K562 (cell line): ENCODE results near the gene MINPP1. TPM values are rescaled to one million over a fixed set of nuclear protein-coding genes. Genes with fewer than 3 reads are reported as not detected.
A peak's percentile ranks its signal among the peaks of the same experiment; 100 is the strongest.

Experiments used
- ATAC-seq: fragments of 200-7000 bp; cut with Tn5 transposase; 3 replicates; pipeline ENCODE4 v1.9.1; 2020; ENCODE audit warnings: moderate library complexity
- BruUV-seq: library from RNA; stranded (reverse); fragments of 400-500 nt; replicated peaks from 2 replicates; lab custom pipeline; 2021; lab: Mats Ljungman, UMichigan
- CTCF ChIA-PET: fragments of 300-600 bp; formaldehyde crosslinking; extraction: SDS; loops from one replicate; lab custom pipeline; 2021; ENCODE audit warnings: low intra/inter-chr PET ratio; lab: Yijun Ruan, JAX
- POLR2A ChIA-PET: fragments of 300-600, 350-650 bp; sonication (Branson Sonifier 250); formaldehyde crosslinking; extraction: SDS; loops from one replicate; lab custom pipeline; 2021; ENCODE audit warnings: antibody characterized with exemption, inconsistent platforms; lab: Yijun Ruan, JAX
- DNase-seq, 4 experiments: peaks; one replicate each; pipeline versions ENCODE4 v3.0.0 to v3.0.0-alpha.2; 2011 to 2018; ENCODE audit warnings: low spot score in 3 of 4, mixed read lengths in 3 of 4; ENCODE audit errors: extremely low read depth in 1 of 4
- FAIRE-seq: peaks from 2 replicates; lab custom pipeline; 2011; peaks lifted over from hg19 to GRCh38; lab: Jason Lieb, UNC
- H2AFZ ChIP-seq: 2 replicates; pipeline ENCODE4 v1.6.0; 2011; ENCODE audit warnings: low read depth, low read length, control low read depth, inconsistent platforms
- H3K27ac ChIP-seq: fragments of 200-600 bp; 3 replicates; pipeline ENCODE4 v1.8.0; 2011; ENCODE audit warnings: low read depth, mild to moderate bottlenecking, control low read depth, inconsistent platforms, low read length, moderate library complexity, mixed read lengths; ENCODE audit errors: extremely low read depth
- H3K27me3 ChIP-seq, 2 experiments: fragments of 300-600 bp in 1 of 2; 2 replicates in 1 of 2; 3 replicates in 1 of 2; pipeline versions ENCODE4 v1.6.0 to v1.8.0; 2011; ENCODE audit warnings: inconsistent platforms in 2 of 2, low read length in 2 of 2, mild to moderate bottlenecking in 1 of 2, mixed read lengths in 1 of 2, moderate library complexity in 1 of 2; ENCODE audit not compliant: control insufficient read depth in 2 of 2, insufficient read depth in 2 of 2
- H3K36me3 ChIP-seq: fragments of 300-600 bp; 3 replicates; pipeline ENCODE4 v1.8.0; 2011; ENCODE audit warnings: mild to moderate bottlenecking, low read length, inconsistent platforms; ENCODE audit not compliant: control insufficient read depth, insufficient read depth
- H3K4me1 ChIP-seq, 2 experiments: fragments of 200-600 bp in 1 of 2; replicated peaks in 1 of 2; 2 replicates in 1 of 2; 3 replicates in 1 of 2; pipeline versions ENCODE4 v1.5.1 to v1.8.0; 2011; ENCODE audit warnings: inconsistent platforms in 2 of 2, low read length in 2 of 2, mild to moderate bottlenecking in 1 of 2, mixed read lengths in 1 of 2, moderate library complexity in 1 of 2; ENCODE audit not compliant: control insufficient read depth in 2 of 2, insufficient read depth in 2 of 2
- H3K4me2 ChIP-seq: 2 replicates; pipeline ENCODE4 v1.6.1; 2011; ENCODE audit warnings: low read length, control low read depth, inconsistent platforms, mixed read lengths; ENCODE audit not compliant: insufficient read depth
- H3K4me3 ChIP-seq: fragments of 200-600 bp; sonication (generic), shearing (Covaris generic); 2 replicates; pipeline ENCODE4 v1.5.1; 2016; ENCODE audit warnings: control low read depth, inconsistent platforms
- H3K79me2 ChIP-seq: fragments of 200-600 bp; 3 replicates; pipeline ENCODE4 v1.8.0; 2011; ENCODE audit warnings: low read length, inconsistent platforms; ENCODE audit not compliant: control insufficient read depth, insufficient read depth
- H3K9ac ChIP-seq, 2 experiments: 2 replicates each; pipeline versions ENCODE4 v1.6.0 to v1.6.1; 2011; ENCODE audit warnings: low read depth in 2 of 2, low read length in 2 of 2, control low read depth in 1 of 2, inconsistent platforms in 1 of 2, mild to moderate bottlenecking in 1 of 2, mixed read lengths in 1 of 2; ENCODE audit not compliant: insufficient read depth in 1 of 2
- H3K9me1 ChIP-seq: one replicate; pipeline ENCODE4 v1.6.0; 2011; ENCODE audit warnings: inconsistent platforms, mild to moderate bottlenecking, low read length, moderate library complexity; ENCODE audit not compliant: control insufficient read depth, insufficient read depth
- H3K9me3 ChIP-seq: replicated peaks from 2 replicates; pipeline ENCODE4 v1.5.1; 2011; ENCODE audit warnings: low read depth, low read length, inconsistent platforms; ENCODE audit not compliant: control insufficient read depth, insufficient read depth
- H4K20me1 ChIP-seq: replicated peaks from 2 replicates; pipeline ENCODE4 v1.6.1; 2011; ENCODE audit warnings: low read length, inconsistent platforms, mixed read lengths; ENCODE audit not compliant: control insufficient read depth, insufficient read depth
- CSDE1 ChIP-seq, 2 experiments: fragments of 450-650 bp; IDR thresholded peaks; 2 replicates each; pipeline ENCODE4 v1.6.1; 2016; ENCODE audit warnings: mild to moderate bottlenecking in 1 of 2
- EZH2 ChIP-seq: IDR thresholded peaks from 2 replicates; pipeline ENCODE4 v1.6.1; 2012; ENCODE audit warnings: low read depth, mild to moderate bottlenecking, inconsistent platforms, low read length, borderline replicate concordance
- FOXJ2 ChIP-seq: fragments of 200-800 bp; sonication (Bioruptor generic); IDR thresholded peaks from 2 replicates; pipeline ENCODE4 v1.6.1; 2016; ENCODE audit warnings: missing genetic modification characterization, missing compliant biosample characterization
- GABPA ChIP-seq: fragments of 200-800 bp; sonication (Bioruptor generic); conservative IDR thresholded peaks from 2 replicates; pipeline ENCODE4 v1.6.1; 2016; ENCODE audit warnings: low read depth, missing genetic modification characterization, missing compliant biosample characterization
- GABPB1 ChIP-seq: sonication (generic); formaldehyde crosslinking; IDR thresholded peaks from 2 replicates; pipeline ENCODE4 v1.8.0; 2022; ENCODE audit warnings: mild to moderate bottlenecking, missing genetic modification reagents
- IRF2 ChIP-seq: sonication (generic); formaldehyde crosslinking; IDR thresholded peaks from 2 replicates; pipeline ENCODE4 v1.8.1; 2022; ENCODE audit warnings: mild to moderate bottlenecking, missing genetic modification reagents
- KLF10 ChIP-seq: fragments of 250-450 bp; sonication (Bioruptor Pico); IDR thresholded peaks from 2 replicates; pipeline ENCODE4 v1.6.1; 2021; ENCODE audit warnings: matching md5 sums
- KLF13 ChIP-seq: fragments of 450-650 bp; IDR thresholded peaks from 2 replicates; pipeline ENCODE4 v1.6.1; 2016; ENCODE audit warnings: missing genetic modification characterization, low read depth, mild to moderate bottlenecking, missing compliant biosample characterization, moderate library complexity, borderline replicate concordance
- NFRKB ChIP-seq: fragments of 450-650 bp; IDR thresholded peaks from 2 replicates; pipeline ENCODE4 v1.6.1; 2016; ENCODE audit warnings: low read depth
- SP1 ChIP-seq: sonication (generic); formaldehyde crosslinking; IDR thresholded peaks from 2 replicates; pipeline ENCODE4 v1.8.1; 2022; ENCODE audit warnings: mild to moderate bottlenecking, missing genetic modification reagents
- SP2 ChIP-seq: IDR thresholded peaks from 2 replicates; pipeline ENCODE4 v1.6.1; 2011; ENCODE audit warnings: mild to moderate bottlenecking, low read depth, low read length, moderate library complexity; ENCODE audit not compliant: poor library complexity, severe bottlenecking; ENCODE audit errors: extremely low read depth
- TEAD2 ChIP-seq: fragments of 450-650 bp; IDR thresholded peaks from 2 replicates; pipeline ENCODE4 v1.6.1; 2016; ENCODE audit warnings: missing genetic modification characterization, control low read depth, missing compliant biosample characterization
- TFAM ChIP-seq: fragments of 250-450 bp; sonication (Bioruptor Pico); conservative IDR thresholded peaks from 2 replicates; pipeline ENCODE4 v1.5.0; 2021; ENCODE audit warnings: mild to moderate bottlenecking, moderate library complexity
- ZNF197 ChIP-seq: fragments of 200-800 bp; sonication (Bioruptor generic); IDR thresholded peaks from 2 replicates; pipeline ENCODE4 v1.6.1; 2016; ENCODE audit warnings: low read depth, missing genetic modification characterization, missing compliant biosample characterization
- WGBS: fragments of 100-300 bp; shearing (Covaris generic); methylation state at CpG from one replicate; pipeline ENCODE4 v1.1.6; 2016; ENCODE audit warnings: low coverage, mixed read lengths; ENCODE audit not compliant: insufficient coverage; ENCODE audit errors: missing lambda C conversion rate; 5-methylcytosine and 5-hydroxymethylcytosine counted together
- in situ Hi-C: fragments of 300-500 bp; cut with MboI; formaldehyde crosslinking; loops from 4 replicates; pipeline ENCODE4 v1.15.0; 2018; ENCODE audit warnings: inconsistent platforms, mixed read lengths
- intact Hi-C: fragments of 100-400 bp; cut with micrococcal nuclease; formaldehyde crosslinking; loops from 2 replicates; pipeline ENCODE4 v1.14.2; 2022
- polyA plus RNA-seq, 8 experiments: library from polyadenylated mRNA; depleted of rRNA in 4 of 8; stranded (reverse) in 5 of 8; unstranded in 3 of 8; fragments of >200 nt; fragmentation: Nextera tagmentation in 2 of 8; fragmentation: Illumina TruSeq in 1 of 8; extraction: Ambion mirVana in 2 of 8; extraction: Trizol in 1 of 8; gene quantifications; 2 replicates each; pipeline versions ENCODE4 v1.2.1 to v1.2.3, GENCODE V29; 2011 to 2014; ENCODE audit warnings: inconsistent platforms in 1 of 8, missing spikeins in 1 of 8
- total RNA-seq, 7 experiments: library from RNA; depleted of rRNA in 6 of 7; stranded (reverse); fragments of >200 nt in 6 of 7; fragmentation: Illumina TruSeq in 2 of 7; extraction: Trizol in 2 of 7; gene quantifications; 2 replicates each; pipeline versions ENCODE4 v1.2.1 to v1.2.3, GENCODE V29; 2011 to 2021; ENCODE audit warnings: low replicate concordance in 1 of 7
- TF ChIP-seq, protein P1 (sequence below): fragments of 150-350 bp; IDR thresholded peaks from 2 replicates; pipeline ENCODE4 v1.6.1; 2014; ENCODE audit warnings: low read depth, mild to moderate bottlenecking, low read length, borderline replicate concordance
- TF ChIP-seq, protein P2 (sequence below), 2 experiments: fragments of 450-650 bp; IDR thresholded peaks; 2 replicates each; pipeline ENCODE4 v1.6.1; 2018; ENCODE audit warnings: mild to moderate bottlenecking in 2 of 2, low read depth in 1 of 2; ENCODE audit not compliant: partially characterized antibody in 2 of 2

The MINPP1 gene
- total and polyA plus RNA-seq, 9 of the 15 experiments (the other 6 are each of a cell fraction or from before 2014, with no cell fraction given) = 11.5 to 44.5 (median 27.1) TPM

DNA sequence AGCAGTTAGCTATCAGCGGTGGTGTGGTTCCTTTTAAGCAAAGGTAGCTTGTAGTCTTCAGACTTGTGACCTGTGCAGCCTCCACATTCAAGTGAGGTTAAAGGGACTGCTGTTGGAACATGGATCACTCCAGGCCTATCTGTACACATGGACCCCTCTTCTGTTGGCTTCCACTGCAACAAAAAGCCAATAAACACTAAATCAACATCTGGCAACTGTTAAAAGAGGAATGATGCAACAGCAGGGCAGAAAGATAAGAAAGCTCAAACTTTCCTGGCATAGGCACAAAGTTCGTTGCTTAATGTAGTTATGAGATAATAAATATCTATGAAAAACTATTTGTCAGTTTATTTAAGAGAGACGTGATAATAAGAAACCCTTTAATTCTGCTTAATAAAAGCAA is 4.0 kb upstream of the MINPP1 start:
- H4K20me1 ChIP-seq = no peaks in the 10 kb centered on the region
- H2AFZ ChIP-seq = peak overlapping the region; percentile 73
- H3K36me3 ChIP-seq = no peaks in the 10 kb centered on the region
- CTCF ChIA-PET = no interaction called here
- peak overlapping the region; percentile 81 for H3K27ac ChIP-seq
- H3K79me2 ChIP-seq = peaks cover 41% of the 10 kb centered on the region
- intact Hi-C loops = loop anchor here (10.0 kb wide), 1 partner anchor 156 kb away; no protein-coding TSS in a partner anchor
- in situ Hi-C loops = loop anchor here (25.0 kb wide), 1 partner anchor 88 kb away; no protein-coding TSS in a partner anchor
- 3% methylated on average over 3 of the region's 3 CpGs for WGBS
- POLR2A ChIA-PET = interaction anchor here (1.0 to 1.3 kb wide), 2 partner anchors 17 to 19 kb away, joined by 3 to 4 read pairs; no protein-coding TSS in a partner anchor
- ATAC-seq (peak; percentile 31), FAIRE-seq (peak; percentile 81), DNase-seq (peak; percentile 44 to 80 (median 62))
- H3K4me2 ChIP-seq = peak overlapping the region; percentile 50
- H3K9me1 ChIP-seq = no peaks in the 10 kb centered on the region
- H3K4me1 ChIP-seq = peaks cover 9 to 11% of the 10 kb centered on the region in 2 experiments; a peak in 4 of 5 replicates
- no peaks in the 10 kb centered on the region for H3K9me3 ChIP-seq
- H3K9ac ChIP-seq = peak overlapping the region in 1 of 2 experiments; percentile 62; a peak in 2 of 4 replicates
- BruUV-seq = no TSS peak
- no peaks in the 10 kb centered on the region for H3K27me3 ChIP-seq
- no peak overlapping the region for H3K4me3 ChIP-seq
- TF ChIP-seq KLF13 (tag) (no peak), GABPA (peak; percentile 27; the same call in 1 of the 2 replicates), KLF10 (CRISPR knock-in tag) (no peak), FOXJ2 (tag) (peak; percentile 92), ZNF197 (CRISPR knock-in tag) (no peak), SP1 (CRISPR knock-in tag) (no peak), EZH2 (no peak), TEAD2 (tag) (no peak), IRF2 (CRISPR knock-in tag) (no peak), SP2 (no peak), GABPB1 (CRISPR knock-in tag) (no peak), CSDE1 (IDR thresholded peaks at IDR 0.05) (no peak), NFRKB (peak; percentile 72), TFAM (CRISPR knock-in tag) (no peak)
- TF ChIP-seq, protein P1, sequence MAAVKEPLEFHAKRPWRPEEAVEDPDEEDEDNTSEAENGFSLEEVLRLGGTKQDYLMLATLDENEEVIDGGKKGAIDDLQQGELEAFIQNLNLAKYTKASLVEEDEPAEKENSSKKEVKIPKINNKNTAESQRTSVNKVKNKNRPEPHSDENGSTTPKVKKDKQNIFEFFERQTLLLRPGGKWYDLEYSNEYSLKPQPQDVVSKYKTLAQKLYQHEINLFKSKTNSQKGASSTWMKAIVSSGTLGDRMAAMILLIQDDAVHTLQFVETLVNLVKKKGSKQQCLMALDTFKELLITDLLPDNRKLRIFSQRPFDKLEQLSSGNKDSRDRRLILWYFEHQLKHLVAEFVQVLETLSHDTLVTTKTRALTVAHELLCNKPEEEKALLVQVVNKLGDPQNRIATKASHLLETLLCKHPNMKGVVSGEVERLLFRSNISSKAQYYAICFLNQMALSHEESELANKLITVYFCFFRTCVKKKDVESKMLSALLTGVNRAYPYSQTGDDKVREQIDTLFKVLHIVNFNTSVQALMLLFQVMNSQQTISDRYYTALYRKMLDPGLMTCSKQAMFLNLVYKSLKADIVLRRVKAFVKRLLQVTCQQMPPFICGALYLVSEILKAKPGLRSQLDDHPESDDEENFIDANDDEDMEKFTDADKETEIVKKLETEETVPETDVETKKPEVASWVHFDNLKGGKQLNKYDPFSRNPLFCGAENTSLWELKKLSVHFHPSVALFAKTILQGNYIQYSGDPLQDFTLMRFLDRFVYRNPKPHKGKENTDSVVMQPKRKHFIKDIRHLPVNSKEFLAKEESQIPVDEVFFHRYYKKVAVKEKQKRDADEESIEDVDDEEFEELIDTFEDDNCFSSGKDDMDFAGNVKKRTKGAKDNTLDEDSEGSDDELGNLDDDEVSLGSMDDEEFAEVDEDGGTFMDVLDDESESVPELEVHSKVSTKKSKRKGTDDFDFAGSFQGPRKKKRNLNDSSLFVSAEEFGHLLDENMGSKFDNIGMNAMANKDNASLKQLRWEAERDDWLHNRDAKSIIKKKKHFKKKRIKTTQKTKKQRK = no peak
- TF ChIP-seq, protein P2, sequence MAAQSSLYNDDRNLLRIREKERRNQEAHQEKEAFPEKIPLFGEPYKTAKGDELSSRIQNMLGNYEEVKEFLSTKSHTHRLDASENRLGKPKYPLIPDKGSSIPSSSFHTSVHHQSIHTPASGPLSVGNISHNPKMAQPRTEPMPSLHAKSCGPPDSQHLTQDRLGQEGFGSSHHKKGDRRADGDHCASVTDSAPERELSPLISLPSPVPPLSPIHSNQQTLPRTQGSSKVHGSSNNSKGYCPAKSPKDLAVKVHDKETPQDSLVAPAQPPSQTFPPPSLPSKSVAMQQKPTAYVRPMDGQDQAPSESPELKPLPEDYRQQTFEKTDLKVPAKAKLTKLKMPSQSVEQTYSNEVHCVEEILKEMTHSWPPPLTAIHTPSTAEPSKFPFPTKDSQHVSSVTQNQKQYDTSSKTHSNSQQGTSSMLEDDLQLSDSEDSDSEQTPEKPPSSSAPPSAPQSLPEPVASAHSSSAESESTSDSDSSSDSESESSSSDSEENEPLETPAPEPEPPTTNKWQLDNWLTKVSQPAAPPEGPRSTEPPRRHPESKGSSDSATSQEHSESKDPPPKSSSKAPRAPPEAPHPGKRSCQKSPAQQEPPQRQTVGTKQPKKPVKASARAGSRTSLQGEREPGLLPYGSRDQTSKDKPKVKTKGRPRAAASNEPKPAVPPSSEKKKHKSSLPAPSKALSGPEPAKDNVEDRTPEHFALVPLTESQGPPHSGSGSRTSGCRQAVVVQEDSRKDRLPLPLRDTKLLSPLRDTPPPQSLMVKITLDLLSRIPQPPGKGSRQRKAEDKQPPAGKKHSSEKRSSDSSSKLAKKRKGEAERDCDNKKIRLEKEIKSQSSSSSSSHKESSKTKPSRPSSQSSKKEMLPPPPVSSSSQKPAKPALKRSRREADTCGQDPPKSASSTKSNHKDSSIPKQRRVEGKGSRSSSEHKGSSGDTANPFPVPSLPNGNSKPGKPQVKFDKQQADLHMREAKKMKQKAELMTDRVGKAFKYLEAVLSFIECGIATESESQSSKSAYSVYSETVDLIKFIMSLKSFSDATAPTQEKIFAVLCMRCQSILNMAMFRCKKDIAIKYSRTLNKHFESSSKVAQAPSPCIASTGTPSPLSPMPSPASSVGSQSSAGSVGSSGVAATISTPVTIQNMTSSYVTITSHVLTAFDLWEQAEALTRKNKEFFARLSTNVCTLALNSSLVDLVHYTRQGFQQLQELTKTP (IDR thresholded peaks at IDR 0.05; ENCODE audit: low read depth in 1 of 2, partially characterized antibody in 2 of 2) = peak in 1 of 2 experiments; percentile 54
